Central memory CD8-positive, alpha-beta T cell (primary cell): ENCODE measurements around the gene PDE6B.

Source experiments
- ATAC-seq: fragments of 150-1000 bp; cut with Tn5 transposase; replicated peaks from 2 replicates; pipeline ENCODE4 v1.10.0; 2022; ENCODE audit warnings: mild to moderate bottlenecking, moderate FRiP score, moderate number of reproducible peaks; ENCODE audit not compliant: poor library complexity, severe bottlenecking; ENCODE audit errors: extremely low read depth
- DNase-seq, 2 donors: peaks; one replicate each; pipeline ENCODE4 v3.0.0; 2021; ENCODE audit warnings: low spot score in 2 of 2
- H3K27ac Mint-ChIP-seq: one replicate; pipeline ENCODE4 v1.8.0; 2022; ENCODE audit warnings: low read depth, mild to moderate bottlenecking, moderate library complexity, mixed read lengths
- H3K27me3 Mint-ChIP-seq: one replicate; pipeline ENCODE4 v1.8.0; 2022; ENCODE audit warnings: mixed read lengths
- H3K36me3 Mint-ChIP-seq: one replicate; pipeline ENCODE4 v1.8.0; 2022; ENCODE audit warnings: mild to moderate bottlenecking, moderate library complexity, mixed read lengths; ENCODE audit not compliant: insufficient read depth
- H3K4me1 Mint-ChIP-seq: one replicate; pipeline ENCODE4 v1.8.0; 2022; ENCODE audit warnings: mixed read lengths
- H3K4me3 Mint-ChIP-seq: one replicate; pipeline ENCODE4 v1.8.0; 2022; ENCODE audit warnings: mild to moderate bottlenecking, moderate library complexity, mixed read lengths
- H3K9me3 Mint-ChIP-seq: one replicate; pipeline ENCODE4 v1.8.0; 2022; ENCODE audit warnings: mixed read lengths

Gene PDE6B

DNA sequence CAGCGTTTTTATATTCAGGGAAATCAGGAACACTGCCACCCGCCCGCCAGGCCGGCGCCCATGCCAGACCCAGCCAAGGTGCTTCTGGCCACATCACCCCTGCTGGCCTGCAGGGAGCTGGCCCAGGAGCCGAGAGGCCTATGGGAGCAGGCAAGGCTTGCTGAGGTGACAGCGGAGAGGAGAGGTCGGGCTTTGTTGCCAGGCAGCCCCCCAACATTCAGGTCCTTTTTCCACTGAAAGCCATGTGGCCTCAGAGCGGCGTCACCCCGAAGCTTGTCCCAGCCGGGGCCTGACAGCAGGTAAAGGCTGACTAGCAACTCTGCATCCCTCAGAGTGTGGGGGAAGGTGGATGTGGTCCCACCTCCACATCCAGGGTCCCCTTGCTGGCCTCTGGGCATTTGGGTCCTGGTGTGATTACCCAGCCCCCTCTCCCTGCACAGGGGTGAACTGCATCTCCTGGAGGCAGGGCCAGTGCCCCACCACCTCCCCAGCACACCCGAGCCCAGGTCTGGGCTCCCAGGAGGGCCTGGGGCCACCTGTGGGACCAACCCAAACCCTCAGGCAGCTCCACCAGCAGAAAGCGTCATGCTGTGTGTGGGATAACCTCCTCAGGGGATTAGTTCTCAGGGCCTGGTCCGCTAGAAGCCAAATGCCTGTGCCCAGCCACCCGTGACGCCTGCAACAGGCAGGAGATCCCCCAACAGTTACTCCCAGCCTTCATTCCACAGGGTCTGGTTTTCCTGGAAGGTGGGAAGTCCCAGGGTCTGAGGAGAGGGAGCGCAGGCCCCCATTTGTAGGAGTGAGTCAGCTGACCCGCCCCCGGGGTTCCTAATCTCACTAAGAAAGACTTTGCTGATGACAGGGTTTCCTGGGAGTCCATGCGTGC is at the start of gene PDE6B:
Gene PDE6B, plus strand, starts transcription at position 869 of the 886 bp plus-strand sequence. CDS start 54 bp downstream, outside the sequence.
- ATAC-seq (no peak), DNase-seq (no peak)
- Mint-ChIP-seq H3K27me3 (peaks cover 18% of the 10 kb centered on the region), H3K27ac (no peak within 1 kb of the TSS), H3K36me3 (no peaks in the 10 kb centered on the region), H3K4me3 (no peak within 1 kb of the TSS), H3K9me3 (no peaks in the 10 kb centered on the region), H3K4me1 (no peaks in the 10 kb centered on the region)

DNA sequence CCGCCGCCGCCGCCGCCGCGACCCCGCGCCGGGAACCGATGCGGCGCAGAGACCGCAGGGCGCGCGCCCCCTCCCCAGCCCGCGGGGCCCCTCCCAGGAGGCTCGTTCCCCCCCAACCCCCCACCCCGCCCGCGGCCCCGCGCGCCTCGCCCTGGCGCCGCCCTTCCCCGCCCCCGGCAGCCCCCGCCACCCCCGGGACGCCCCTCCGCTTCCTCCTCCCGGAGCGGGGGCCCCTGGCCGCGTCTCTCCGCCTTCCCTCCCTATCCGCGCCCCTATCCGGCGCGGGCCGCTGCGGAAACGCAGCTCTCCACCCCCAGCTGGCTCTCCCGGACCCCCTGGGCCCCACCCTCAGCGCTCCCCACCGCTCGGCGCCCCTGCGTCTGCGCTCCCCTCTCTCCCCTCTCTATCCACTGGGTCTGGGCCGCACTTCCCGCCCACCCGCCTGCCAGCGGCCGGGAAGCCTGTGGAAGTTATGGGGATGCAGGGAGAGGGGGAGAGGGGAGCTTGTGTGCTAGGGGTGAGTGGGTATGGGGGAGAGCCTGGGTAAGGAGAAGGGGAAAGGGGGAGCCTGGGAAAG is 49.0 kb upstream of the PDE6B start, which contains the start of gene TMEM271:
Gene TMEM271, minus strand, starts transcription at position 51 of the 577 bp plus-strand sequence. CDS start 233 bp downstream, outside the sequence.
- Mint-ChIP-seq H3K27me3 (peaks cover 82% of the 10 kb centered on the region), H3K9me3 (peaks cover 6% of the 10 kb centered on the region)
- ATAC-seq: no peak

DNA sequence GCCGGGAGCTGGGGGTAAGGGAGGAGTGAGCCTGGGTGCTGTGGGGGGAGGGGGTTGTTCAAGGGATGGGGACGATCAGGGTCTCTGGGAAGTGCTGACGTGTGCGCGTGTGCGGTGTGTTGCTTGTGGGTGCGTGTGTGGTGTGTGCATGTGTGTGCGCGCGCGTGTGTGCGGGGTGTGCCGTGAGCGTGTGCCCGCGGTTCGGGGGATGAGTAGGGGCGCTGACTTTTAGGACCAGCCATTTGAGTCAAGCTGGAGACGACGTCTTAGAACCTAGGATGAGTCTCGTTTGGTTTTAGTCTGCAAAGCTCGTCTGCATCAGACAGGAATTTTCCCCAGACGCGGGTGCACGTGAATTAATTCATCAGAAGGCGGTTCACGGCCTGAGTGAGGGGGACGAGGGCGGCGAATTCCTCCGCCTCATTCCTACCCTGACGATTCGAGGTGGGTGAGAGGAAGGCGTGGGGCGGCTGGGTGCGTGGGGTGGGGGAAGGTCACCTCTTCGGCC is 48.3 kb upstream of the PDE6B start:
- Mint-ChIP-seq H3K27ac (no peak overlapping the region), H3K4me3 (peak overlapping the region; percentile 54), H3K36me3 (peaks cover 1% of the 10 kb centered on the region), H3K27me3 (peaks cover 82% of the 10 kb centered on the region), H3K4me1 (peaks cover 5% of the 10 kb centered on the region), H3K9me3 (peaks cover 2% of the 10 kb centered on the region)
- ATAC-seq: no peak
- no peak for DNase-seq

More for the DNA sequence above, 49.0 kb upstream of the PDE6B start, which contains the start of gene TMEM271:
- DNase-seq: no peak
- Mint-ChIP-seq H3K27ac (no peak within 1 kb of the TSS), H3K36me3 (peaks cover 1% of the 10 kb centered on the region), H3K4me3 (peak within 1 kb of the TSS; percentile 54), H3K4me1 (peaks cover 5% of the 10 kb centered on the region)

DNA sequence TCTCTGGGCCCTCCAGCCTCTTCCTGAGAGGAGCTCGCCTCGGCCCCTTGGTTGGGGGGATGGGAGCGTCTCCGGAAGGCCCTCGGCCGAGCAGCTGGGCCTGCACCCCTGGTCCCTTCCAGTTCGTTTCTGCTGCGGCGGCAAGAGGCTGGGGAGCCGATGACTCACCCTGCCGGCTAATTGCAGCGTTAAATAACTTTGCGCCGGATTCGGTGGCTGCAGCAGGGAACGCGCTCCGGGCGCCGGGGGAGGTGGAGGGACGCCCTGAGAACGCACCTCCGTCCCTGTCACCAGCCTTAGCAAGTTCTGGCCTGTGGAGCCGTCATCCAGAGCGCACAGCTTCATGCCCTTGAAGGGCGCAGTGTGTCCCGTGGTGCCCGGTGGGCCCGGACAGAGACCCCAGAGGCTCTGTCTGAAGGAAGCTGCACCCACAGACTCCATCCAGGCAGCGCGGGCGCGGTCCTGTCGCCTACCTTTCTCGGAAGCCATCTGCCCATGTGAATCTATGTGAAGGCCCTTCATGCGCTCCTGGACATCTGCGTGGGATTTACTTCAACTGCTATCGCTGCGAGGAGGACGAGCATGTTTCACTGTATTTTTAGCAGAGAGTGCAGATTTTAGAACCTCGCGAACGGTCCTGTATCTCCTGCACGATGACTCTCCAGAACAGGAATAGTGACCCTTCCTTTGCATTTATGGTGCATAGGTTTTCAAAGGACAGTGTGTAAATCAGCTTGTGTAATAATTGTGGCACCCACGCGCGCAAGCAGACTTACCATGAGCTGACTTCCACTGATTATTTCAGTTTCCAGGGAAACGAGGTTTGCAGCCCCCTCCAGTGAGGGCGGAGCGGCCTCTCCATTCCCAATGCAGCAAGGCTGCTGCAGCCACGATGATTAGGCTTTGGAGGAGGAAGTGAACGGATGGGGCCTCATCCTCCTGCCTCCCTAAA is 47.6 kb upstream of the PDE6B start:
- Mint-ChIP-seq H3K27ac (no peak overlapping the region), H3K4me3 (peak overlapping the region; percentile 54), H3K4me1 (peaks cover 5% of the 10 kb centered on the region), H3K36me3 (peaks cover 1% of the 10 kb centered on the region), H3K27me3 (peaks cover 76% of the 10 kb centered on the region), H3K9me3 (no peaks in the 10 kb centered on the region)
- no peak for ATAC-seq
- no peak for DNase-seq

DNA sequence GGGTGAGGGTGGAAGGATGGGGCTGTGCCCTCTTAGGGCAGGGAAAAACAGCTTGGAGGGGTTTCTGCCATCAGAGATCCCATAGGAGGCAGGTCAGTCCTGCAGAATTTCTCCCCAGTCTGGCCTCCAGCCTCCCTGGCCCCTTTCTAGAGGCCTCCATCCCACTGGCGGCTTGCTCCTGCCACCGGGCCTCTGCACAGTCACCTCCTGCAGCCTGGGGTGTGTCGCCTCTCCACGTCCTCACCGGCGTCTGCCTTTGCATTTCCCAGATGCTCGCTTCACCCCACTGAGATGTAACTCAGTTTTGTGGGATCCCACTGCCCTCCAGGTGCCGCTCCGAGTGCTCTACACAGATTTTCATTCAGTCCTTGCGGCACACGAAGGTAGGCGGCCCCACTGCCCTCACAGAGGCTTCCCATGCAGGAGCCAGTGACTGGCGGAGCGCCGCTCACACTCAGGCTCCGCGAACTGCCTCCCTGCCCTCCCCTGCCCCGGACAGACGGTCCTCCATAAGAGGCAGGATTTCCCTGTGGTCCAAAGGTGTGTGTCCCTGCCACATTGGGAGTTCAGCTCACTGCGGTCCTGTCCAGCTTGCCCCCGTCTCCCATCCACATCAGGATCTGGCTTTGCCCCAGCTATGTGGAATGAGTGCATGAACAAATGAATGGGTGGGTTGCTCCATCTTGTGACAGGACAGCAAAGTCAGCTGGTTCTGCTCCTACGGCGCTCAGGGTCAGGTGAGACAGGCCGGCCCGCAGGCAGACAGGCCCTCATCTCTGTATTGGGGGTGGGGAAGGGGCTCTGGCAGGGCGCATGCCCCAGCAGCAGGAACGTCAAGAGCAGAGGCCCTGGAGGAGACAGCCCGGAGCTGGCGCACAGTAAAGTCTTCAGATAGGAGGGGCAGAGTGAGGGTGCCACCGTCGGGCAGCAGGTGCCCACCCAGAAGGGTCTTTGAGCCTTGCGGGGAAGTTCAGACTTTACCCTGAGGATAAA is 46.6 kb upstream of the PDE6B start:
- no peak for ATAC-seq
- Mint-ChIP-seq H3K4me3 (no peak overlapping the region), H3K27me3 (peaks cover 75% of the 10 kb centered on the region), H3K4me1 (peaks cover 5% of the 10 kb centered on the region), H3K27ac (no peak overlapping the region), H3K9me3 (peaks cover 5% of the 10 kb centered on the region), H3K36me3 (peaks cover 1% of the 10 kb centered on the region)
- DNase-seq: no peak

DNA sequence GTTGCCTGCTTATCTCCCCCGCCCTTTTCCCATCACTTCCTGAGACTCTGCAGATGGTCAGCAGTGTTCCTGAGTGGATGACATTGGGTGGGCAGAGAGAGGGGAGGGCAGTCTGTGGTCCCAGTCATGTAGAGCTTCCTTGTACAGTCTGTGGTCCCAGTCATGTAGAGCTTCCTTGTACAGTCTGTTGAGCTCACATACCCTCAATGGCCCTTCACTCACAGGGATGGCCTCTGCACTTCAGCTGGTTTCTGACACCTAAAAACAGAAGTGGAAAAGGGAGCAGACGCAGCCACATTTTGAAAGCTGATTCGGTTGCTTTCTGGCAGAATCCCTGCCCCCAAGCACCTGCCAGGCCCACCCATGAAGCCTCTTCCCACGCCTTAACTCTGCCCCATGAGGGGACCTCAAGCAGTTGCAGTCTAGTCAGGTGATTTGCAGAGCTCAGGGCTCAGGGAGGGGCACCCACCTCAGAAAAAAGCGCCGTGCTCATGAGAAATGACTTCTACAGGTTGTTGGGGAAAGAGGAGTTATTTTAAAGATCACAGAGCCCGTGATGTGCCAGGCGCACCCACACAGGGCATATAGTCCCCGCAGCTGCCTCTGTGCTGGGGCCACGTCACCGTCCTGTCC is 45.7 kb upstream of the PDE6B start:
- Mint-ChIP-seq H3K4me3 (no peak overlapping the region), H3K4me1 (peaks cover 5% of the 10 kb centered on the region), H3K27me3 (peaks cover 74% of the 10 kb centered on the region), H3K9me3 (peaks cover 5% of the 10 kb centered on the region), H3K27ac (no peak overlapping the region), H3K36me3 (no peaks in the 10 kb centered on the region)
- no peak for DNase-seq
- no peak for ATAC-seq

DNA sequence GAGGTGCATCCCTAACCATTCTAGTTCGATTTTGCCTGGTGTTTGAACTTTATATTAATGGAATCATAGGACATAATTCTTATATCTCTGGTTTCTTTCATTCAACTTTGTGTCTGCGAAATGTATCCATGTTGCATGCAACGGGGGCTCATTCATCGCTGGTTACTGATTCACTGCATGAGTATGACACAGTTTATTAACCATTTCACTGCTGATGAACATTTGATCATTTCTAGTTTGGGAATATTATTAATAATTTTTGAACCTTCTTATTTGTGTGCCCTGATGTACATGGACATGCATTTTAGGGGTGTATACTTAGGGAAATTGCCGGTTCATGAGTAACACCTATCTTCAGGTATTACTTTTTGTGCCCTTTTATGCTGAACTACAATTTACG is 44.2 kb upstream of the PDE6B start:
- no peak for DNase-seq
- no peak overlapping the region for H3K27ac Mint-ChIP-seq
- ATAC-seq: no peak
- peaks cover 5% of the 10 kb centered on the region for H3K4me1 Mint-ChIP-seq
- peaks cover 15% of the 10 kb centered on the region for H3K9me3 Mint-ChIP-seq
- no peaks in the 10 kb centered on the region for H3K36me3 Mint-ChIP-seq
- no peak overlapping the region for H3K4me3 Mint-ChIP-seq
- peaks cover 83% of the 10 kb centered on the region for H3K27me3 Mint-ChIP-seq

DNA sequence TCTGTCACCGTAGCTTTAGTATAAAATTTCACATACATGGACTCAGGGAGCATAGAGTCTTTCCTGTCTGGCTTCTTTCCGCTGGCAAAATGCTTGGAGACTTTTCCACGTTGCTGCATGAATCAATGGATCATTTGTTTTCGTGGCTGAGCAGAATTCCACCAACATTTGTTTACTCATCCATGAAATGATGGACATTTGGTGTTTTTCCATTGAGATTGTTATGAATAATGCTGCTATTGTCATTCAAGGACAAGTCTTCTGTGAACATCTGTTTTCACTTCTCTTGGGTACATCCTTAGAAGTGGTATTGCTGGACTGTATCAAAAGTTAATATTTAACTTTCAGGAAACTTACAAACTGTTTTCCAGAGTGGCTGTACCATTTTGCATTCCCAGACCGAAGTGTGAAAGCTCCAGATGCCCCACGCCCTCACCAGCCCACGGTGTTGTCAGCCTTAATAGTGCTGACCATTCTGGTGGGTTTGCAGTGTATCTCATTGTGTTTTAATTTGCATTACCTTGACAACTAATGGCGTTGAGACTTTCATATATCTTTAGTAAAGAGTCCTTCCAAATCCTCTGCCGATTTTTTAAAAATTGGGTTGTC is 43.5 kb upstream of the PDE6B start:
- Mint-ChIP-seq H3K27me3 (peaks cover 88% of the 10 kb centered on the region), H3K27ac (no peak overlapping the region), H3K4me3 (no peak overlapping the region), H3K36me3 (no peaks in the 10 kb centered on the region), H3K4me1 (peaks cover 5% of the 10 kb centered on the region), H3K9me3 (peaks cover 17% of the 10 kb centered on the region)
- ATAC-seq (no peak), DNase-seq (no peak)

DNA sequence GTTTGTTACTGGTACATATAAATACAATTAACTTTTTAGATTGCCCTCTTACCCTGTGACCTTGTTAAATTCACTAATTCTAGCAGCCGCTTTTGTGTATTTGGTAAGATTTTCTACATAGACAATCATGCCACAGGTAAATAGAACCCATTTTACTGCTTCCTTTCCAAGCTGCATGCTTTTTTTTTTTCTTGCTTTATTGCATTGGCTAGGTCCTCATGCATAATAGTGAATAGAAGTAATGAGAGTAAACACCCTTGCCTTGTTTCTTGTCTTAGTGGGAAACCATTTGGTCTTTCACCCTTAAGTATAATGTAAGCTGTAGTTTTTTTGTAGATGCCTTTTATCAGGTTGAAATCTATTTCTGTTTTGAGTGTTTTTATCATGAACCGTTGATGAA is 41.6 kb upstream of the PDE6B start:
- ATAC-seq: no peak
- H3K4me3 Mint-ChIP-seq: no peak overlapping the region
- no peaks in the 10 kb centered on the region for H3K4me1 Mint-ChIP-seq
- no peak for DNase-seq
- peaks cover 81% of the 10 kb centered on the region for H3K27me3 Mint-ChIP-seq
- peaks cover 17% of the 10 kb centered on the region for H3K9me3 Mint-ChIP-seq
- H3K27ac Mint-ChIP-seq: no peak overlapping the region
- H3K36me3 Mint-ChIP-seq: no peaks in the 10 kb centered on the region

DNA sequence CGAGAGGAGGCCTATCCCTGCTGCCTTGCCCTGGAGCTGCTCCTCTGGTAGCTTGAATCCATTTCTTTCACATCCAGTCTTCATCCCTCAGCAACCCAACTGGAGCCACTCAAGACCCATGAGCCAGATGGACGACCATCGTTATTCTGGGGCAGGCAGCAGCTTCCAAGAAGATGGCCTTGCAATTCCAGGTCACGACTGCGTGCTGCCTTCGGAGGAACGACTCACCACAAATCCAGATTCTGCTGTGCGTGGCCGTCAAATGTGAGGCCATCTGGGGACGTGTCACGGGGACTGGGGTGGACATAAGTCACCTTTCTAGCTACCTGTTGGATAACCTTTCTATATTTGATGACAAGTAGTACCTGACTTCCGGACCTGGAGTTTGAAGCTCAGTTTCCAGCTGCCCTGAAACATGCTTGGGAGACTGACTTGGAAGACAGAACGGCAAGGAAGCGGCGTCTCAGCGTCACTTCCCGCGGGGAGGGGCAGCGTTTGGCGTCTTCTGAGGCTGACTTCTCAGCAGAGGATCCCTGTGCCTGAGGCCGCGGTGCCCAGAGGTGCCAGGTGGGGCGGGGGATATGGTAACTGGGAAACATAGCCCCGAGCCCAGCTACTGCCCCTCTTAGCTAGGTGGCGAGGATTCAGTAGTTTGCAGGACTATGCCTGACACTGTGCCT is 37.6 kb upstream of the PDE6B start:
- peaks cover 71% of the 10 kb centered on the region for H3K27me3 Mint-ChIP-seq
- no peak for DNase-seq
- no peak overlapping the region for H3K27ac Mint-ChIP-seq
- H3K4me3 Mint-ChIP-seq: no peak overlapping the region
- no peaks in the 10 kb centered on the region for H3K36me3 Mint-ChIP-seq
- no peaks in the 10 kb centered on the region for H3K4me1 Mint-ChIP-seq
- H3K9me3 Mint-ChIP-seq: peaks cover 17% of the 10 kb centered on the region
- ATAC-seq: no peak
